HepG2 (cell line): ENCODE data around the gene RAB5A. TPM values are rescaled to one million over a fixed set of nuclear protein-coding genes. Genes with fewer than 3 reads are reported as not detected.

ENCODE experiments used
- ATAC-seq: fragments of 200-7000 bp; cut with Tn5 transposase; 3 replicates; pipeline ENCODE4 v1.9.1; 2020; ENCODE audit warnings: mild to moderate bottlenecking, moderate library complexity
- BruUV-seq: library from RNA; stranded (reverse); fragments of 400-500 nt; replicated peaks from 2 replicates; lab custom pipeline; 2021; lab: Mats Ljungman, UMichigan
- CTCF ChIA-PET: fragments of 300-600 bp; formaldehyde crosslinking; extraction: SDS; loops from one replicate; lab custom pipeline; 2021; ENCODE audit warnings: low total read pairs, inconsistent platforms, low intra/inter-chr PET ratio; lab: Yijun Ruan, JAX
- POLR2A ChIA-PET: fragments of 350-600 bp; sonication (Branson Sonifier 250); formaldehyde crosslinking; loops from one replicate; lab custom pipeline; 2020; ENCODE audit warnings: antibody characterized with exemption, inconsistent platforms; lab: Yijun Ruan, JAX
- DNase-seq: peaks from one replicate; pipeline ENCODE4 v3.0.0-alpha.2; 2015; ENCODE audit warnings: low spot score
- FAIRE-seq: peaks from 3 replicates; lab custom pipeline; 2011; peaks lifted over from hg19 to GRCh38; lab: Jason Lieb, UNC
- H2AFZ ChIP-seq: one replicate; pipeline ENCODE4 v1.6.1; 2011; ENCODE audit warnings: low read length, inconsistent platforms
- H3K27ac ChIP-seq: fragments of 300-600 bp; 3 replicates; pipeline ENCODE4 v1.8.0; 2011; ENCODE audit warnings: mixed run types, mild to moderate bottlenecking, mixed read lengths, low read length, inconsistent platforms; ENCODE audit not compliant: insufficient read depth; ENCODE audit errors: extremely low read length
- H3K27me3 ChIP-seq, 2 experiments: fragments of 200-600 bp in 1 of 2; 2 replicates in 1 of 2; 3 replicates in 1 of 2; pipeline versions ENCODE4 v1.6.0 to v1.8.0; 2011; ENCODE audit warnings: low read length in 2 of 2, mild to moderate bottlenecking in 2 of 2, moderate library complexity in 2 of 2, inconsistent platforms in 1 of 2; ENCODE audit not compliant: insufficient read depth in 2 of 2, control insufficient read depth in 1 of 2
- H3K36me3 ChIP-seq, 2 experiments: fragments of 200-600 bp in 1 of 2; replicated peaks in 1 of 2; 2 replicates in 1 of 2; 3 replicates in 1 of 2; pipeline versions ENCODE4 v1.5.1 to v1.8.0; 2011; ENCODE audit warnings: low read length in 2 of 2, inconsistent platforms in 1 of 2; ENCODE audit not compliant: insufficient read depth in 2 of 2, control insufficient read depth in 1 of 2
- H3K4me1 ChIP-seq: 2 replicates; pipeline ENCODE4 v1.5.1; 2012; ENCODE audit warnings: low read length, inconsistent platforms; ENCODE audit not compliant: insufficient read depth
- H3K4me2 ChIP-seq: 2 replicates; pipeline ENCODE4 v1.6.0; 2011; ENCODE audit warnings: low read depth, low read length, inconsistent platforms
- H3K4me3 ChIP-seq, 3 experiments: fragments of 200-600 bp in 1 of 3; sonication (generic), shearing (Covaris generic) in 1 of 3; replicated peaks in 1 of 3; 2 replicates each; pipeline ENCODE4 v1.5.1; 2011 to 2016; ENCODE audit warnings: low read length in 3 of 3, inconsistent platforms in 2 of 3, low read depth in 2 of 3, mild to moderate bottlenecking in 2 of 3, control low read depth in 1 of 3, mixed read lengths in 1 of 3; ENCODE audit not compliant: insufficient read depth in 1 of 3
- H3K79me2 ChIP-seq: one replicate; pipeline ENCODE4 v1.6.1; 2011; ENCODE audit warnings: low read length, inconsistent platforms; ENCODE audit not compliant: insufficient read depth
- H3K9ac ChIP-seq: 2 replicates; pipeline ENCODE4 v1.6.0; 2011; ENCODE audit warnings: mild to moderate bottlenecking, low read depth, low read length, inconsistent platforms; ENCODE audit not compliant: insufficient read depth
- H3K9me3 ChIP-seq: 2 replicates; pipeline ENCODE4 v1.5.1; 2012; ENCODE audit warnings: mild to moderate bottlenecking, low read length
- H4K20me1 ChIP-seq: 2 replicates; pipeline ENCODE4 v1.6.0; 2011; ENCODE audit warnings: inconsistent platforms, mild to moderate bottlenecking, low read length, moderate library complexity; ENCODE audit not compliant: insufficient read depth
- TARDBP ChIP-seq: sonication (generic); formaldehyde crosslinking; IDR thresholded peaks from 2 replicates; pipeline ENCODE4 v1.8.0; 2022; ENCODE audit warnings: mild to moderate bottlenecking, missing genetic modification reagents
- TOE1 ChIP-seq: sonication (generic); formaldehyde crosslinking; IDR thresholded peaks from 2 replicates; pipeline ENCODE4 v1.4.0; 2020; ENCODE audit warnings: mild to moderate bottlenecking, missing genetic modification reagents
- ZNF496 ChIP-seq: sonication (generic); formaldehyde crosslinking; IDR thresholded peaks from 2 replicates; pipeline ENCODE4 v1.8.1; 2023; ENCODE audit warnings: mild to moderate bottlenecking, moderate library complexity, missing genetic modification reagents; ENCODE audit not compliant: insufficient replicate concordance
- WGBS: methylation state at CpG from one replicate; pipeline ENCODE4 v1.1.6; 2017; ENCODE audit warnings: low lambda C conversion rate; 5-methylcytosine and 5-hydroxymethylcytosine counted together
- in situ Hi-C: cut with HindIII; loops from 2 replicates; pipeline ENCODE4 v1.10.0; 2017; ENCODE audit warnings: low pct_unique_long_range_greater_than_20kb; ENCODE audit not compliant: extremely low pct_ligation_motif_present
- intact Hi-C: fragments of 100-400 bp; cut with micrococcal nuclease; formaldehyde crosslinking; loops from one replicate; pipeline ENCODE4 v1.10.0; 2022; ENCODE audit not compliant: unreplicated experiment
- polyA plus RNA-seq, 8 experiments: library from polyadenylated mRNA; depleted of rRNA in 3 of 8; stranded (reverse) in 7 of 8; unstranded in 1 of 8; fragments of >200 nt; fragmentation: Illumina TruSeq in 4 of 8; extraction: Trizol in 4 of 8; gene quantifications; 2 replicates each; pipeline versions ENCODE4 v1.2.1 to v1.2.3, GENCODE V29; 2011 to 2016; ENCODE audit warnings: low read depth in 4 of 8, missing spikeins in 1 of 8, mixed read lengths in 1 of 8; ENCODE audit not compliant: insufficient read depth in 1 of 8
- total RNA-seq, 5 experiments: library from RNA; depleted of rRNA; stranded (reverse); fragments of >200 nt; fragmentation: Illumina TruSeq; extraction: Trizol; gene quantifications; 2 replicates each; pipeline ENCODE4 v1.2.3, GENCODE V29; 2016; ENCODE audit warnings: low read depth in 1 of 5
- TF ChIP-seq, protein P1 (sequence below): sonication (generic); formaldehyde crosslinking; IDR thresholded peaks from 2 replicates; pipeline ENCODE4 v1.5.1; 2020; ENCODE audit warnings: missing genetic modification reagents, mild to moderate bottlenecking, borderline replicate concordance
- TF ChIP-seq, protein P2 (sequence below): sonication (generic); formaldehyde crosslinking; IDR thresholded peaks from 2 replicates; pipeline ENCODE4 v1.8.1; 2023; ENCODE audit warnings: missing genetic modification reagents, inconsistent platforms, borderline replicate concordance
- TF ChIP-seq, protein P3 (sequence below): sonication (generic); formaldehyde crosslinking; IDR thresholded peaks from 2 replicates; pipeline ENCODE4 v1.5.1; 2020; ENCODE audit warnings: mild to moderate bottlenecking, missing genetic modification reagents, moderate library complexity
- TF ChIP-seq, protein P4 (sequence below): sonication (generic); formaldehyde crosslinking; IDR thresholded peaks from 2 replicates; pipeline ENCODE4 v1.8.1; 2023; ENCODE audit warnings: mild to moderate bottlenecking, moderate library complexity, missing genetic modification reagents

Gene RAB5A
- total and polyA plus RNA-seq, 2 of the 13 experiments (the other 11 are each of a cell fraction or from before 2014, with no cell fraction given), result 16.0 to 27.1 TPM

DNA sequence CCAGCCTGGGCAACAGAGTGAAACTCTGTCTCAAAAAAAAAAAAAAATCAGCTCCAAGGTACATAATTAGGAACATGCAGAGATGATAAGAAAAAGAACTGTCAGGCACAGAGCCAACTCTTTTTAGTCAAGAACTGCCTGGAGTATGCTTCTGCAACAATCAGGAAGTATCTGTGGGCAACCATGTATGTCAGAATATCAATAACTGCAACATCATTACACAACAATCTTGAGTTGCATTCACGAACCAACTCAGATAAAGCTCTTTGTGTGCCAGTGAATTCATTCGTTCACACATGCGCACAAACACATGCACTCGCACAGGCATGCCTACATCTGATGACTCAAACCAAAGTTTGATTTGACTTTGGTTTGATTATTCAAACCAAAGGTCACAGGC, 45.0 kb upstream of the RAB5A start (continued):
- TF ChIP-seq, protein P1, sequence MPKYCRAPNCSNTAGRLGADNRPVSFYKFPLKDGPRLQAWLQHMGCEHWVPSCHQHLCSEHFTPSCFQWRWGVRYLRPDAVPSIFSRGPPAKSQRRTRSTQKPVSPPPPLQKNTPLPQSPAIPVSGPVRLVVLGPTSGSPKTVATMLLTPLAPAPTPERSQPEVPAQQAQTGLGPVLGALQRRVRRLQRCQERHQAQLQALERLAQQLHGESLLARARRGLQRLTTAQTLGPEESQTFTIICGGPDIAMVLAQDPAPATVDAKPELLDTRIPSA (CRISPR knock-in tag), result no peak
- TF ChIP-seq TOE1 (CRISPR knock-in tag) (no peak), ZNF496 (CRISPR knock-in tag) (no peak), TARDBP (CRISPR knock-in tag) (no peak)
- TF ChIP-seq, protein P2, sequence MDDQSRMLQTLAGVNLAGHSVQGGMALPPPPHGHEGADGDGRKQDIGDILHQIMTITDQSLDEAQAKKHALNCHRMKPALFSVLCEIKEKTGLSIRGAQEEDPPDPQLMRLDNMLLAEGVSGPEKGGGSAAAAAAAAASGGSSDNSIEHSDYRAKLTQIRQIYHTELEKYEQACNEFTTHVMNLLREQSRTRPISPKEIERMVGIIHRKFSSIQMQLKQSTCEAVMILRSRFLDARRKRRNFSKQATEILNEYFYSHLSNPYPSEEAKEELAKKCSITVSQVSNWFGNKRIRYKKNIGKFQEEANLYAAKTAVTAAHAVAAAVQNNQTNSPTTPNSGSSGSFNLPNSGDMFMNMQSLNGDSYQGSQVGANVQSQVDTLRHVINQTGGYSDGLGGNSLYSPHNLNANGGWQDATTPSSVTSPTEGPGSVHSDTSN (CRISPR knock-in tag), result no peak
- TF ChIP-seq, protein P3, sequence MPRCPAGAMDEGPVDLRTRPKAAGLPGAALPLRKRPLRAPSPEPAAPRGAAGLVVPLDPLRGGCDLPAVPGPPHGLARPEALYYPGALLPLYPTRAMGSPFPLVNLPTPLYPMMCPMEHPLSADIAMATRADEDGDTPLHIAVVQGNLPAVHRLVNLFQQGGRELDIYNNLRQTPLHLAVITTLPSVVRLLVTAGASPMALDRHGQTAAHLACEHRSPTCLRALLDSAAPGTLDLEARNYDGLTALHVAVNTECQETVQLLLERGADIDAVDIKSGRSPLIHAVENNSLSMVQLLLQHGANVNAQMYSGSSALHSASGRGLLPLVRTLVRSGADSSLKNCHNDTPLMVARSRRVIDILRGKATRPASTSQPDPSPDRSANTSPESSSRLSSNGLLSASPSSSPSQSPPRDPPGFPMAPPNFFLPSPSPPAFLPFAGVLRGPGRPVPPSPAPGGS (CRISPR knock-in tag), result no peak
- TF ChIP-seq, all 625 proteins: peak for 0

DNA sequence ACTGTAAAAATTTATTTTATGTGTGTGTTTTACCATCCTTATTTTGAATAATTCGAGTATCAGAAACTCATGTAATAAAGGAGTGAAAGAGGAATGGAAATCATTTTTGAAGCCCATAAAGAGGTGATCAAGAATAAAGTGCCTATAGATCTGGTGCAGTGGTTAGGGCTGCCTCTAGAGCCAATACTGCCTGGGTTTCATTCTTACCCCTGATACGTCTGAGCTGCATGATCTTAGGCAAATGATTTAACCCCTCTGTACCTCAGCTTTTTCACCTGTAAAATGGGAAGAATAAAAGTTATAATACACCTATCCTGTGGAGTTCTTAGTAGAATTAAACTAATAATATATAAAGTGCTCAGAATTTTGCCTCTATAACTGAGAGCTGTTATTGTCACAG, 43.2 kb upstream of the RAB5A start:
- H3K9me3 ChIP-seq, result no peaks in the 10 kb centered on the region
- no peaks in the 10 kb centered on the region for H3K36me3 ChIP-seq
- peaks cover 14% of the 10 kb centered on the region for H3K4me1 ChIP-seq
- POLR2A ChIA-PET, result no interaction called here
- TF ChIP-seq, protein P4, sequence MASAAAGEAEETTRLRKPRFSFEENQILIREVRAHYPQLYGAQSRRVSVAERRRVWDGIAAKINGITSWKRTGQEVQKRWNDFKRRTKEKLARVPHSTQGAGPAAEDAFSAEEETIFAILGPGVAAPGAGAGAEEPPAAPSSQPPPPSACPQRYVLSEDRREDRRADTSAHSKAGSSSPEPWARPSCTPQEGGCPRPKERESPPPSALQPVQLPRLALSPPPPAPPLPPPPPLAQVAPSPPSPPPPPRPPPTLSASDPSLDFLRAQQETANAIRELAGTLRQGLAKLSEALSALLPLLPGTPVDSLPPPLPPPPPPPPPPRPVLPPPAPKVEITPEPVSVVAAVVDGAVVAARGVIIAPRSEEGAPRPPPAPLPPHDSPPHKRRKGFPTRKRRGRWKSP (CRISPR knock-in tag), result no peak
- TF ChIP-seq, all 625 proteins: peak for 0
- CTCF ChIA-PET, result no interaction called here
- intact Hi-C loops (no loop called here), in situ Hi-C loops (no loop called here)
- BruUV-seq, result no TSS peak
- H3K27ac ChIP-seq, result no peak overlapping the region
- 0% methylated on average over 2 of the region's 2 CpGs for WGBS
- no peaks in the 10 kb centered on the region for H3K27me3 ChIP-seq
- no peak overlapping the region for H2AFZ ChIP-seq
- no peak overlapping the region for H3K4me3 ChIP-seq
- no peaks in the 10 kb centered on the region for H3K79me2 ChIP-seq
- H3K4me2 ChIP-seq, result no peak overlapping the region
- no peaks in the 10 kb centered on the region for H4K20me1 ChIP-seq
- DNase-seq (no peak), ATAC-seq (no peak), FAIRE-seq (no peak)
- no peak overlapping the region for H3K9ac ChIP-seq
